ENCODE results near the gene ATAD2B.

- TF ChIP-seq CTCF (conservative IDR thresholded peaks at IDR 0.05; ENCODE audit: low read length) (no peak), EZH2phosphoT487 (IDR thresholded peaks at IDR 0.05; ENCODE audit: borderline replicate concordance, low read depth, low read length) (no peak)
Observed at GRCh38 chr2:23850564-23851256, 76.2 kb downstream of the ATAD2B start.

Data from OCI-LY7 (cell line).